ENCODE results near the gene MRGPRD. TPM values are rescaled to one million over a fixed set of nuclear protein-coding genes. Genes with fewer than 3 reads are reported as not detected.

Gene MRGPRD, protein sequence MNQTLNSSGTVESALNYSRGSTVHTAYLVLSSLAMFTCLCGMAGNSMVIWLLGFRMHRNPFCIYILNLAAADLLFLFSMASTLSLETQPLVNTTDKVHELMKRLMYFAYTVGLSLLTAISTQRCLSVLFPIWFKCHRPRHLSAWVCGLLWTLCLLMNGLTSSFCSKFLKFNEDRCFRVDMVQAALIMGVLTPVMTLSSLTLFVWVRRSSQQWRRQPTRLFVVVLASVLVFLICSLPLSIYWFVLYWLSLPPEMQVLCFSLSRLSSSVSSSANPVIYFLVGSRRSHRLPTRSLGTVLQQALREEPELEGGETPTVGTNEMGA
- total RNA-seq (not detected), polyA plus RNA-seq (not detected)
- long read RNA-seq, donor 1, result 0 reads
- long read RNA-seq, donor 2, result 0 reads
- long read RNA-seq, donor 3, result 0 reads

GRCh38 chr11:68980776-68981065, at the start of gene MRGPRD:
Gene MRGPRD (minus strand): TSS chr11:68980986. CDS start chr11:68980986, 0 bp downstream.
- 84 to 94% (median 92%) methylated on average over 7 to 8 of the region's 8 CpGs for WGBS, 4 donors
- peak in 1 of 5 donors; percentile 3 for DNase-seq

GRCh38 chr11:69030301-69030700, 49.5 kb upstream of the MRGPRD start:
- no peaks in the 10 kb centered on the region for H3K27me3 ChIP-seq
- ATAC-seq (no peak), DNase-seq (no peak)
- intact Hi-C loops (cut with DNase I), result no loop called here
- H3K4me3 ChIP-seq, result no peak overlapping the region
- no peak overlapping the region for H3K27ac ChIP-seq
- 73 to 81% (median 78%) methylated on average over 6 of the region's 6 CpGs for WGBS, 4 donors
- H3K4me1 ChIP-seq, result peaks cover 0 to 2% (median 0%) of the 10 kb centered on the region in 12 donors
- no peak for TF ChIP-seq CTCF (IDR thresholded peaks at IDR 0.05)
- no peaks in the 10 kb centered on the region for H3K9me3 ChIP-seq
- no peaks in the 10 kb centered on the region for H3K36me3 ChIP-seq

More at GRCh38 chr11:68980776-68981065, at the start of gene MRGPRD:
- ATAC-seq, result no peak
- H3K36me3 ChIP-seq, result no peaks in the 10 kb centered on the region
- peaks cover 0 to 22% (median 9%) of the 10 kb centered on the region in 12 donors for H3K4me1 ChIP-seq
- H3K27me3 ChIP-seq, result no peaks in the 10 kb centered on the region
- H3K4me3 ChIP-seq, result no peak within 1 kb of the TSS
- intact Hi-C loops (cut with DNase I), result no loop called here
- peaks cover 0 to 9% (median 0%) of the 10 kb centered on the region in 12 donors for H3K9me3 ChIP-seq
- TF ChIP-seq POLR2A (IDR thresholded peaks at IDR 0.05) (no peak), CTCF (IDR thresholded peaks at IDR 0.05) (no peak)
- H3K27ac ChIP-seq, result no peak within 1 kb of the TSS

GRCh38 chr11:69027704-69028372, 47.1 kb upstream of the MRGPRD start:
- ATAC-seq (no peak), DNase-seq (no peak)
- Histone ChIP-seq H3K9me3 (no peaks in the 10 kb centered on the region), H3K36me3 (no peaks in the 10 kb centered on the region), H3K4me1 (no peaks in the 10 kb centered on the region), H3K27me3 (no peaks in the 10 kb centered on the region), H3K4me3 (no peak overlapping the region), H3K27ac (no peak overlapping the region)
- TF ChIP-seq POLR2A (IDR thresholded peaks at IDR 0.05), result no peak
- no peak for TF ChIP-seq CTCF (IDR thresholded peaks at IDR 0.05)
- 68 to 74% (median 68%) methylated on average over 9 of the region's 9 CpGs for WGBS, 4 donors
- intact Hi-C loops (cut with DNase I), result no loop called here

- H3K9me3 ChIP-seq, result no peaks in the 10 kb centered on the region
- no peak for DNase-seq
- H3K27ac ChIP-seq, result no peak overlapping the region
- no peak overlapping the region for H3K4me3 ChIP-seq
- H3K4me1 ChIP-seq, result peaks cover 0 to 4% (median 0%) of the 10 kb centered on the region in 12 donors
- ATAC-seq, result no peak
- intact Hi-C loops (cut with DNase I), result no loop called here
- H3K27me3 ChIP-seq, result no peaks in the 10 kb centered on the region
- TF ChIP-seq CTCF (IDR thresholded peaks at IDR 0.05), result no peak
- TF ChIP-seq POLR2A (IDR thresholded peaks at IDR 0.05), result no peak
- 88 to 97% (median 94%) methylated on average over 6 of the region's 6 CpGs for WGBS, 4 donors
- no peaks in the 10 kb centered on the region for H3K36me3 ChIP-seq
These were observed 43.7 kb upstream of the MRGPRD start for GRCh38 chr11:69024509-69024908.
